GM23248 (cell line): ENCODE data around the gene KRCC1.

Source experiments
- EZH2 ChIP-seq: fragments of 200-600 bp; sonication (generic); IDR thresholded peaks from 2 replicates; pipeline ENCODE4 v1.6.1; 2018; ENCODE audit warnings: antibody characterized with exemption, mild to moderate bottlenecking; ENCODE audit not compliant: insufficient read depth, poor library complexity, severe bottlenecking
- EZH2phosphoT487 ChIP-seq: fragments of 200-600 bp; sonication (generic); IDR thresholded peaks from 2 replicates; pipeline ENCODE4 v1.6.1; 2018; ENCODE audit warnings: antibody characterized with exemption, moderate library complexity, mild to moderate bottlenecking, low read depth; ENCODE audit not compliant: insufficient read depth

DNA sequence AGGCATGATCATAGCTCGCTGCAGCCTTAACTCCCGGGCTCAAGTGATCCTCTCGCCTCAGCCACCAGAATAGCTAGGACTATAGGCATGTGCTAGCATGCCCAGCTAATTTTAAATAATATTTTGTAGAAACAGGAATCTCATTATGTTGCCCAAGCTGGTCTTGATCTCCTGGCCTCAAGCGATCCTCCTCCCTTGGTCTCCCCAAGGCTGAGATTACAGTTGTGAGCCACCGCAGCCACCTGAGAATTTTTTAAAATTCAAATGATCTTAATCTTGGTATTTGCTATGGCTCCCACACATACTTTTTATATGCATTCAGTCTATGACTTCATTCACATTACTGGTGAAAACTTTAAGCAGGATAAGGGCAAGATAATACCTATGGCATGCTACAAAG lies 13.1 kb downstream of the KRCC1 start:
- TF ChIP-seq EZH2phosphoT487 (no peak), EZH2 (no peak)
